ENCODE measurements around the gene TOB1. TPM values are rescaled to one million over a fixed set of nuclear protein-coding genes. Genes with fewer than 3 reads are reported as not detected.

Gene TOB1
- total RNA-seq, 2 donors from 2014 or later, result 29.0 to 31.0 TPM

GRCh38 chr17:50828508-50829170 is 37.5 kb downstream of the TOB1 start:
- no peak overlapping the region for H3K4me3 ChIP-seq
- H3K9me3 ChIP-seq, result no peaks in the 10 kb centered on the region
- H3K36me3 ChIP-seq, result no peaks in the 10 kb centered on the region
- no peak for DNase-seq (ENCODE audit: low spot score)
- H3K4me1 ChIP-seq, result peaks cover 0 to 6% of the 10 kb centered on the region in 2 donors
- TF ChIP-seq CTCF (IDR thresholded peaks at IDR 0.05), result no peak
- H3K27ac ChIP-seq, result no peak overlapping the region
- H3K27me3 ChIP-seq, result no peaks in the 10 kb centered on the region

GRCh38 chr17:50825188-50825587 is 41.0 kb downstream of the TOB1 start:
- no peaks in the 10 kb centered on the region for H3K36me3 ChIP-seq
- no peak overlapping the region for H3K27ac ChIP-seq
- TF ChIP-seq CTCF (IDR thresholded peaks at IDR 0.05), result no peak
- H3K9me3 ChIP-seq, result no peaks in the 10 kb centered on the region
- H3K4me3 ChIP-seq, result no peak overlapping the region
- DNase-seq (ENCODE audit: low spot score), result no peak
- no peaks in the 10 kb centered on the region for H3K4me1 ChIP-seq
- no peaks in the 10 kb centered on the region for H3K27me3 ChIP-seq

GRCh38 chr17:50824429-50824828 is 41.7 kb downstream of the TOB1 start:
- TF ChIP-seq CTCF (IDR thresholded peaks at IDR 0.05), result no peak
- H3K27ac ChIP-seq, result no peak overlapping the region
- no peaks in the 10 kb centered on the region for H3K4me1 ChIP-seq
- no peak overlapping the region for H3K4me3 ChIP-seq
- no peak for DNase-seq (ENCODE audit: low spot score)
- H3K36me3 ChIP-seq, result no peaks in the 10 kb centered on the region
- no peaks in the 10 kb centered on the region for H3K27me3 ChIP-seq
- no peaks in the 10 kb centered on the region for H3K9me3 ChIP-seq

GRCh38 chr17:50822550-50822949 is 43.6 kb downstream of the TOB1 start:
- TF ChIP-seq CTCF (IDR thresholded peaks at IDR 0.05), result no peak
- H3K36me3 ChIP-seq, result no peaks in the 10 kb centered on the region
- H3K27me3 ChIP-seq, result no peaks in the 10 kb centered on the region
- H3K4me3 ChIP-seq, result no peak overlapping the region
- H3K27ac ChIP-seq, result no peak overlapping the region
- no peak for DNase-seq (ENCODE audit: low spot score)
- H3K4me1 ChIP-seq, result no peaks in the 10 kb centered on the region
- no peaks in the 10 kb centered on the region for H3K9me3 ChIP-seq

GRCh38 chr17:50820651-50821050 is 45.5 kb downstream of the TOB1 start:
- H3K27ac ChIP-seq, result no peak overlapping the region
- TF ChIP-seq CTCF (IDR thresholded peaks at IDR 0.05), result no peak
- no peak for DNase-seq (ENCODE audit: low spot score)

More at GRCh38 chr17:50820651-50821050, 45.5 kb downstream of the TOB1 start:
- no peaks in the 10 kb centered on the region for H3K27me3 ChIP-seq
- H3K4me3 ChIP-seq, result no peak overlapping the region
- H3K36me3 ChIP-seq, result no peaks in the 10 kb centered on the region
- no peaks in the 10 kb centered on the region for H3K4me1 ChIP-seq
- H3K9me3 ChIP-seq, result no peaks in the 10 kb centered on the region

Data from right atrium auricular region (tissue), 2 donors.